Esophagus muscularis mucosa (tissue), 4 donors: Measurements from ENCODE around the gene MXD3. TPM values are rescaled to one million over a fixed set of nuclear protein-coding genes. Genes with fewer than 3 reads are reported as not detected.

Experiments used
- DNase-seq: peaks from one replicate; pipeline ENCODE4 v3.0.0-alpha.2; 2017; ENCODE audit errors: extremely low spot score
- H3K27ac ChIP-seq, 4 donors: fragments of 200-600 bp; sonication (generic); replicated peaks in 1 of 4; 1 replicate in 3 of 4; 2 replicates in 1 of 4; pipeline ENCODE4 v1.5.1; 2016 to 2019; ENCODE audit warnings: mild to moderate bottlenecking in 1 of 4
- H3K27me3 ChIP-seq, 4 donors: fragments of 200-600 bp; sonication (generic); one replicate each; pipeline versions ENCODE4 v1.5.1 to v1.6.0; 2016 to 2019
- H3K36me3 ChIP-seq, 4 donors: fragments of 200-600 bp; sonication (generic); one replicate each; pipeline ENCODE4 v1.5.1; 2016 to 2019
- H3K4me1 ChIP-seq, 4 donors: fragments of 200-600 bp; sonication (generic); one replicate each; pipeline ENCODE4 v1.5.1; 2016 to 2019
- H3K4me3 ChIP-seq, 4 donors: fragments of 200-600 bp; sonication (generic); 1 replicate in 2 of 4; 2 replicates in 2 of 4; pipeline ENCODE4 v1.5.1; 2016 to 2019; ENCODE audit warnings: mild to moderate bottlenecking in 4 of 4, moderate library complexity in 1 of 4
- H3K9me3 ChIP-seq, 4 donors: fragments of 200-600 bp; sonication (generic); 1 replicate in 3 of 4; 2 replicates in 1 of 4; pipeline ENCODE4 v1.5.1; 2016 to 2019
- EP300 ChIP-seq: sonication (generic); formaldehyde crosslinking; IDR thresholded peaks from one replicate; pipeline ENCODE4 v1.6.1; 2017; ENCODE audit warnings: antibody characterized with exemption
- POLR2A ChIP-seq: fragments of 450-650 bp; IDR thresholded peaks from one replicate; pipeline ENCODE4 v1.6.1; 2017; ENCODE audit warnings: antibody characterized with exemption, moderate library complexity, mild to moderate bottlenecking, low read depth
- POLR2AphosphoS5 ChIP-seq, 2 donors: sonication (generic); formaldehyde crosslinking; IDR thresholded peaks; one replicate each; pipeline ENCODE4 v1.6.1; 2017; ENCODE audit warnings: antibody characterized with exemption in 2 of 2
- WGBS: methylation state at CpG from one replicate; pipeline ENCODE4 v1.1.5; 2018; 5-methylcytosine and 5-hydroxymethylcytosine counted together
- intact Hi-C: fragments of 100-400 bp; cut with DNase I; formaldehyde crosslinking; loops from one replicate; pipeline ENCODE4 v1.15.1; 2023
- total RNA-seq, 4 donors: library from RNA; depleted of rRNA; stranded (reverse); fragments of >200 nt; gene quantifications; one replicate each; pipeline versions ENCODE4 v1.1.0 to v1.2.1, GENCODE V29; 2016
- TF ChIP-seq, protein P1 (sequence below), 3 experiments: fragments of 200-600 bp in 2 of 3; fragments of 450-650 bp in 1 of 3; sonication (generic) in 2 of 3; IDR thresholded peaks; one replicate each; pipeline ENCODE4 v1.5.1; 2017 to 2019; ENCODE audit warnings: antibody characterized with exemption in 3 of 3, mild to moderate bottlenecking in 2 of 3, moderate library complexity in 1 of 3

Gene MXD3
- total RNA-seq, 4 donors from 2014 or later: 2.5 to 11.2 (median 7.9) TPM

- TF ChIP-seq POLR2A (no peak), POLR2AphosphoS5 (IDR thresholded peaks at IDR 0.05) (no peak)
- H3K27me3 ChIP-seq: no peaks in the 10 kb centered on the region
- DNase-seq: no peak
Measured at GRCh38 chr5:177314376-177315342, 3.0 kb upstream of the MXD3 start.

GRCh38 chr5:177313561-177314259, 2.0 kb upstream of the MXD3 start:
- peaks cover 0 to 8% (median 2%) of the 10 kb centered on the region in 4 donors for H3K36me3 ChIP-seq
- no peak for TF ChIP-seq POLR2A
- no peak for TF ChIP-seq EP300
- TF ChIP-seq, protein P1, sequence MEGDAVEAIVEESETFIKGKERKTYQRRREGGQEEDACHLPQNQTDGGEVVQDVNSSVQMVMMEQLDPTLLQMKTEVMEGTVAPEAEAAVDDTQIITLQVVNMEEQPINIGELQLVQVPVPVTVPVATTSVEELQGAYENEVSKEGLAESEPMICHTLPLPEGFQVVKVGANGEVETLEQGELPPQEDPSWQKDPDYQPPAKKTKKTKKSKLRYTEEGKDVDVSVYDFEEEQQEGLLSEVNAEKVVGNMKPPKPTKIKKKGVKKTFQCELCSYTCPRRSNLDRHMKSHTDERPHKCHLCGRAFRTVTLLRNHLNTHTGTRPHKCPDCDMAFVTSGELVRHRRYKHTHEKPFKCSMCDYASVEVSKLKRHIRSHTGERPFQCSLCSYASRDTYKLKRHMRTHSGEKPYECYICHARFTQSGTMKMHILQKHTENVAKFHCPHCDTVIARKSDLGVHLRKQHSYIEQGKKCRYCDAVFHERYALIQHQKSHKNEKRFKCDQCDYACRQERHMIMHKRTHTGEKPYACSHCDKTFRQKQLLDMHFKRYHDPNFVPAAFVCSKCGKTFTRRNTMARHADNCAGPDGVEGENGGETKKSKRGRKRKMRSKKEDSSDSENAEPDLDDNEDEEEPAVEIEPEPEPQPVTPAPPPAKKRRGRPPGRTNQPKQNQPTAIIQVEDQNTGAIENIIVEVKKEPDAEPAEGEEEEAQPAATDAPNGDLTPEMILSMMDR (IDR thresholded peaks at IDR 0.05): no peak
- TF ChIP-seq POLR2AphosphoS5 (IDR thresholded peaks at IDR 0.05): no peak
- no peak for DNase-seq
- no peak overlapping the region for H3K27ac ChIP-seq
- H3K9me3 ChIP-seq: no peaks in the 10 kb centered on the region
- WGBS: 95% methylated on average over 15 of the region's 15 CpGs
- no peaks in the 10 kb centered on the region for H3K27me3 ChIP-seq
- H3K4me1 ChIP-seq: peaks cover 20 to 41% (median 26%) of the 10 kb centered on the region in 4 donors
- H3K4me3 ChIP-seq: no peak overlapping the region
- intact Hi-C loops: loop anchor here (10.0 kb wide), 1 partner anchor 141 kb away; no protein-coding TSS in a partner anchor

More at GRCh38 chr5:177314376-177315342, 3.0 kb upstream of the MXD3 start:
- intact Hi-C loops: loop anchor here (5.0 to 10.0 kb wide), 3 partner anchors 38 to 140 kb away; partner anchors contain the start of gene LMAN2
- H3K36me3 ChIP-seq: peaks cover 0 to 8% (median 2%) of the 10 kb centered on the region in 4 donors
- H3K4me1 ChIP-seq: peaks cover 20 to 36% (median 25%) of the 10 kb centered on the region in 4 donors
- no peaks in the 10 kb centered on the region for H3K9me3 ChIP-seq
- no peak overlapping the region for H3K4me3 ChIP-seq
- 90% methylated on average over 10 of the region's 18 CpGs for WGBS
- H3K27ac ChIP-seq: no peak overlapping the region

DNA sequence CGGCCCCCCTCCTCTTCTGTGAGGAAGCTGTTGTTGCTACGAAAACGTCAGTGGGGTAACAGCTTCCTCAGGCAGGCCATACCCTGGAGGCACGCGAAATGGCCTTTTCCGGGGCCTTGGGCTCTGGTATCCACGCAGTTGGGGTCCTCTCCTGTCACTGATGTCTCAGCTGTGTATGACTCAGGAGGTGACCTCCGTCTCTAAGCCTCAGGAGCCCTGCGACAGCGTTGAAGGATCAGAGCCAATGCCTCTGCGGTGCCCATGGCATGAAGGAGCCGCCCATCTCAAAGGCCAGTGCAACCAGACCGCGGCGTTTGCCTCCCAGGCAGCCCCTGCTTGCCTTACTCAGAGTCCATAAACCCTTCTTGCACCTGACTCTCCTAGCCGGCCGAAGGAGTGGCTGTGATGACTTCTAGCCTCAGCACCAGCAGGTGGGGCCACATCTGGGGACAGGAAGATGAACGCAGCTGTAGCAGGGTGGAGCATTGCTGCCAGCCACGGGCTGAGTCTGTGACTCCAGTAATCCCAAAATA, 1.0 kb upstream of the MXD3 start:
- Histone ChIP-seq H3K27me3 (no peaks in the 10 kb centered on the region), H3K4me3 (peak overlapping the region; percentile 54 to 72 (median 61)), H3K36me3 (peaks cover 0 to 8% (median 6%) of the 10 kb centered on the region in 4 donors), H3K9me3 (no peaks in the 10 kb centered on the region), H3K27ac (no peak overlapping the region), H3K4me1 (peaks cover 20 to 40% (median 26%) of the 10 kb centered on the region in 4 donors)
- intact Hi-C loops: loop anchor here (10.0 kb wide), 1 partner anchor 142 kb away; no protein-coding TSS in a partner anchor
- no peak for DNase-seq
- 1% methylated on average over 8 of the region's 19 CpGs for WGBS
- no peak for TF ChIP-seq POLR2AphosphoS5 (IDR thresholded peaks at IDR 0.05)
- TF ChIP-seq, protein P1 (IDR thresholded peaks at IDR 0.05): no peak
- TF ChIP-seq EP300: no peak
- no peak for TF ChIP-seq POLR2A

GRCh38 chr5:177311392-177311722, 341 bp downstream of the MXD3 start:
- TF ChIP-seq, protein P1 (IDR thresholded peaks at IDR 0.05): no peak
- TF ChIP-seq POLR2A (no peak), EP300 (no peak), POLR2AphosphoS5 (IDR thresholded peaks at IDR 0.05) (no peak)
- 0% methylated on average over 3 of the region's 23 CpGs for WGBS
- Histone ChIP-seq H3K27ac (peak overlapping the region in 1 of 4 donors; percentile 79), H3K4me1 (peaks cover 20 to 45% (median 26%) of the 10 kb centered on the region in 4 donors), H3K9me3 (no peaks in the 10 kb centered on the region), H3K27me3 (no peaks in the 10 kb centered on the region), H3K36me3 (peaks cover 8 to 18% (median 15%) of the 10 kb centered on the region in 4 donors), H3K4me3 (peak overlapping the region; percentile 54 to 72 (median 61))
- no peak for DNase-seq
- intact Hi-C loops: loop anchor here (10.0 kb wide), 1 partner anchor 143 kb away; no protein-coding TSS in a partner anchor
